Lower leg skin (tissue), 4 donors: Measurements from ENCODE around the gene SUSD2. TPM values are rescaled to one million over a fixed set of nuclear protein-coding genes. Genes with fewer than 3 reads are reported as not detected.

ENCODE experiments used
- DNase-seq, 2 donors: peaks; one replicate each; pipeline ENCODE4 v3.0.0-alpha.2; 2019; ENCODE audit warnings: low spot score in 2 of 2
- H3K4me3 ChIP-seq: fragments of 200-600 bp; sonication (generic); 2 replicates; pipeline ENCODE4 v1.5.1; 2017; ENCODE audit warnings: mild to moderate bottlenecking, low read depth; ENCODE audit not compliant: poor library complexity, severe bottlenecking
- CTCF ChIP-seq, 3 donors: fragments of 450-650 bp; IDR thresholded peaks; one replicate each; pipeline ENCODE4 v1.5.1; 2016; ENCODE audit warnings: antibody characterized with exemption in 3 of 3, mild to moderate bottlenecking in 3 of 3, moderate library complexity in 2 of 3
- POLR2A ChIP-seq, 2 donors: fragments of 450-650 bp; IDR thresholded peaks; one replicate each; pipeline ENCODE4 v1.6.1; 2016 to 2017; ENCODE audit warnings: antibody characterized with exemption in 2 of 2, mild to moderate bottlenecking in 1 of 2, moderate library complexity in 1 of 2
- WGBS, 2 donors: methylation state at CpG; one replicate each; pipeline ENCODE4 v1.1.5; 2018; 5-methylcytosine and 5-hydroxymethylcytosine counted together
- intact Hi-C: fragments of 100-400 bp; cut with DNase I; formaldehyde crosslinking; loops from one replicate; pipeline ENCODE4 v1.15.0; 2023; ENCODE audit warnings: low total_unique reads
- total RNA-seq, 4 donors: library from RNA; depleted of rRNA; stranded (reverse); fragments of >200 nt; gene quantifications; one replicate each; pipeline ENCODE4 v1.1.0, GENCODE V29; 2016

SUSD2 gene
- total RNA-seq, 4 donors from 2014 or later = 18.3 to 74.3 (median 27.0) TPM

DNA sequence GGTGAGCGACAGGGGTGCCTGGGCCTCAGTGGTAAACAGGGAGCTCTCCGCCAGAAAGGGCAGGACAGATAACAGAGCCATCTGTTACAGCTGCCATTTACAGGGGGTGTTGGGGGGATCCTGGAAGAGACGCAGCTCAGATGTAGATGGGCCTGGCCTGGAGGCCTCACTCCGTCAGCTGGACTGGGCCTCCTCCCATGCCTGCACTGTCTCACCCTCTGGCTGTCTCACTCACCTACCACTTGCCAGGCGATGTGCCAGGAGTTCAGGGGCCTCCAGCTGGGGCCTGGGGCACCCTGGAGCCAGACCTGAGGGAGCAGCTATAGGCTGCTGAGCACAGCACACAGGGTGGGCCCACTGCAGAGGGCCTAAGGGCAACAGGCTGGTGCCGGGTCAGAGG, 16.3 kb upstream of the SUSD2 start:
- intact Hi-C loops = no loop called here
- no peak overlapping the region for H3K4me3 ChIP-seq
- WGBS, 2 donors = 81 to 85% methylated on average over 6 of the region's 6 CpGs
- no peak for DNase-seq
- TF ChIP-seq CTCF (IDR thresholded peaks at IDR 0.05) (no peak), POLR2A (IDR thresholded peaks at IDR 0.05) (no peak)

DNA sequence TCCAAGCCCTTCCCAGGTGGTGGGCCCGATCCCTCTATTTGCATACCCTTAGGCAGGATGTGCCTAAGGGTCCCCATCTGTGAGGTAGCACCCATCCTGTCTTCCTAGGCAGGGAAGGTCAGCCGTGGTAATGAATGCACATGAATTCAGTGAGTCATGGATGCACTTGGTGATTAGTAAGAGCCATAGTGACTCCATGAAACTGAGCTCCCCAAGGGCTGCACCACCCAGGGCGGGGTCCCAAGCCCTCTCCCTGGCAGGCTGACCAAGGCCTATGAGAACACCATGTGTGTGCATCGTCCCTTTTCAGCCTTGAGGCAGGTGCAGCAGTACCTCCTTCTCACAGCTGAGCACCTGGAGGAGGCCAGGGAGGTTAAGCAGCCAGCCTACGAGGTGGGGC, 15.6 kb upstream of the SUSD2 start:
- TF ChIP-seq CTCF (IDR thresholded peaks at IDR 0.05) (no peak), POLR2A (IDR thresholded peaks at IDR 0.05) (no peak)
- 63 to 65% methylated on average over 4 of the region's 5 CpGs for WGBS, 2 donors
- intact Hi-C loops = no loop called here
- no peak overlapping the region for H3K4me3 ChIP-seq
- no peak for DNase-seq

DNA sequence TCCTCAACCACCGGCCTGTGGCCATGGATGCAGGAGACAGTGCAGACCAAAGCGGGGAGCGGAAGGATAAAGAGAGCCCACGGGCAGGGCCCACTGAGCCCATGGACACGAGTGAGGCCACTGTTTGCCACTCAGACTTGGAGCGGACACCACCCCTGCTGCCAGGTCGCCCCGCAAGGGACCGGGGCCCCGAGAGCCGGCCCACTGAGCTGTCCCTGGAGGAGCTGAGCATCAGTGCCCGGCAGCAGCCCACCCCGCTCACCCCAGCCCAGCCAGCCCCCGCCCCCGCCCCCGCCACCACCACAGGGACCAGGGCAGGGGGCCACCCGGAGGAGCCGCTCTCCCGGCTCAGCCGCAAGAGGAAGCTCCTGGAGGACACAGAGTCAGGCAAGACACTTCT, 14.5 kb upstream of the SUSD2 start:
- TF ChIP-seq POLR2A (IDR thresholded peaks at IDR 0.05) (no peak), CTCF (IDR thresholded peaks at IDR 0.05) (no peak)
- WGBS, 2 donors = 95 to 97% methylated on average over 6 to 12 of the region's 20 CpGs
- no peak for DNase-seq
- intact Hi-C loops = no loop called here
- no peak overlapping the region for H3K4me3 ChIP-seq

DNA sequence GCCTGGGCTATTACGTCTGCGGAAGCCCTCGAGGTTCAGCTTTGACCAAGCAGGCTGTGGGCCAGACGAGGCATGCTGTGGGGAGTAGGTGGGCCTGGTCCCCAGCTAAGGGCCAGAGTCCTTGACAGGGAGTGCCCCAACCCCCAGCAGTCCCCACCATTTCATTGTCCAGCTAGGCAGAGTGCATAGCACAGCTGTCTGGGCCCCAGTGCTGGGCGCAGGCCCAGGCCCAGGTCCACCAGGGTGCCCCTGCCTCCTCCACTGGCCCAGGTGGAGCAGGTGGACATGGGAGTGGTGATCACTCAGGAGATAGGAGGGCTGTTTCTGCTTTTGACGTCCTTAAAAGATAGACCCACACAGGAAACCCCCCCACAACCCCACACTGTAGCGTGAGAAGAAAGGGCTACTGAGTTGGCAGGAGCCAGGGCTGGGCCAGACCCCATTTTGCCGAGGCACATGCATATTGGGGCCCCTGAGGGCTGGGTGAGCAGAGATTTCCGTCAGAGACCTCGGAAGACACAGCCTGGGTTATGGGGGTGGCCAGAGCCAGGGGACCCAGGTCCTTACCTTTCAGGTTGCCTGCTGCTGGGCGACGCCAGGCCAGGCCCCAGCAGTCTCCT, 11.7 kb upstream of the SUSD2 start:
- intact Hi-C loops = no loop called here
- no peak for DNase-seq
- 79 to 83% methylated on average over 7 to 9 of the region's 12 CpGs for WGBS, 2 donors
- no peak for TF ChIP-seq POLR2A (IDR thresholded peaks at IDR 0.05)
- no peak overlapping the region for H3K4me3 ChIP-seq

DNA sequence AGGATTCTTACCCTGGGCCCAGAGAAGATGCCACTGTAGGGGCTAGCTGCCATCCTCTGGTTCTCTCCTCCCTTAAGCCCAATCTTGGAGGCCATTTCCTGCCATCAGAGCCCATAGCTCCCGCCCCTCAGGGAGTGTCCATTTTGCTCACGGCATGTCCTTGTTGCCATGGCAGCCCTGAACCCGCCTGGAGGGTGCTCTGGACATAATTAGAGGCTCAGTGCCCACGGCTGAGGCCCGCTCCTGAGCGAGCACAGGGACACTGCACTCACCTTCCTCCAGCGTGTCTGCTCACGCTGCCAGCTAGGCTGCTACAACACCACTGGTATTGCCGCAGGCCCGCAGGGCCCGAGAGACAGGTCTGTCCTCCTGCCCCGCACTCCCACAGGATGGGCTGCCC, 11.1 kb upstream of the SUSD2 start:
- 63 to 83% methylated on average over 3 to 8 of the region's 12 CpGs for WGBS, 2 donors
- H3K4me3 ChIP-seq = no peak overlapping the region
- intact Hi-C loops = no loop called here
- TF ChIP-seq CTCF (IDR thresholded peaks at IDR 0.05) = no peak
- TF ChIP-seq POLR2A (IDR thresholded peaks at IDR 0.05) = no peak
- no peak for DNase-seq

- H3K4me3 ChIP-seq = no peak overlapping the region
- TF ChIP-seq CTCF (IDR thresholded peaks at IDR 0.05) (no peak), POLR2A (IDR thresholded peaks at IDR 0.05) (no peak)
- 100% methylated on average over 1 to 2 of the region's 5 CpGs for WGBS, 2 donors
- DNase-seq = no peak
- intact Hi-C loops = no loop called here
Measured at GRCh38 chr22:24170632-24171031, 10.7 kb upstream of the SUSD2 start.
